KBM-7 (cell line): ENCODE results near the gene TBCD.
A peak's percentile ranks its signal among the peaks of the same experiment; 100 is the strongest.

Source experiments
- DNase-seq: peaks from one replicate; pipeline ENCODE4 v3.0.0-alpha.2; 2015
- in situ Hi-C: fragments of 300-500 bp; cut with MboI; formaldehyde crosslinking; loops from 2 replicates; pipeline ENCODE4 v1.14.3; 2020; ENCODE audit warnings: low sequenced_read_pairs, low pct_unique_long_range_greater_than_20kb, mixed read lengths

Gene TBCD

DNA sequence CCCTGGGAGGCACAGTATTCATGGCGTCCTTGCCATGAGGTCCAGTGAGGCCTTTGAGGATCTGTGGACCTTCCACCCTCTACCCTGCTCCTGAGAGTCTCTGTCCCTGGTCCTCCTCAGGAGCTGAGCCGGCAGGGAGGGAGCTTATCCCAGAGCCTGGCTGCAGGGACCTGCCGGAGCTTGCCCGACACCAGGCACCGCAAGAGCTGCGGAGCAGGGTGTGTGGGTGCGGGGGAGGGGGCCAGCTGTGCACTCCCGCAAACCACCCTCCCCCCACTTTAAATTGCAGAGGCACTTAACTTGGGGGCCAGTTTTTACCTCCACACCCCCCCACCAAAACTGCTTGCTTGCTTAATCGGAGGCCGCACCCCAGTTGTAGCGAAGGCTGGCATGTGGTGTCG lies 88.6 kb downstream of the TBCD start:
- in situ Hi-C loops, result no loop called here
- DNase-seq, result no peak

DNA sequence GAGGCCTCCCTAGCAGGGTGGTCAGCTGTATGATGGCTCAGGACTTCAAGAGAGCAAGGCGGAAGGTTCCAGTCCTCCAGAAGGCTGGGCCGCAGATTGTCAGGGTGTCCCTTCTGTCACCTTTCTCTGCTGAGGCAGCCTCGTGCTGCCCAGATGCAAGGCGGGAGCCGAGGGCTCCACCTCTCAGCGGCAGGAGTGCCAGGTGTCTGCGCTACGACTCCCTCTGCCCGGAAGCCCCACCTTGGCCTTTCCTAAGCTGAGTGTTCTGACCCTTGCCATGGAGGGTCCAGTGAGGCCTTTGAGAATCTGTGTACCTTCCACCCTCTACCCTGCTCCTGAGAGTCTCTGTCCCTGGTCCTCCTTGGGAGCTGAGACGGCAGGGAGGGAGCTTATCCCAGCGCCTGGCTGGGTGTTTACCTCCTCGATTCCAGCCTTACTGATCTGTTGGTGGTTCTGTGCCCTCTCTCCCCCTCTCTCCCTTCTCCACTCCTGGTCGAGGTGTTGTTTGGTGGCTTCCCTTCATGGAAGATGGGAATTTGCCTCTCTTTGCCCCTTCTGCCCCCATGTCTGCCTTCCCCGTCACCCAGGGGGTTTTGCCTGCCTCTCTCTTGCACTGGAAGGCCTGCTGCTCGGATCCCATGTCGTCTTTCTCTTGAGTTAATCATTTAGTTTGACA lies 90.2 kb downstream of the TBCD start:
- in situ Hi-C loops, result no loop called here
- DNase-seq, result no peak

DNA sequence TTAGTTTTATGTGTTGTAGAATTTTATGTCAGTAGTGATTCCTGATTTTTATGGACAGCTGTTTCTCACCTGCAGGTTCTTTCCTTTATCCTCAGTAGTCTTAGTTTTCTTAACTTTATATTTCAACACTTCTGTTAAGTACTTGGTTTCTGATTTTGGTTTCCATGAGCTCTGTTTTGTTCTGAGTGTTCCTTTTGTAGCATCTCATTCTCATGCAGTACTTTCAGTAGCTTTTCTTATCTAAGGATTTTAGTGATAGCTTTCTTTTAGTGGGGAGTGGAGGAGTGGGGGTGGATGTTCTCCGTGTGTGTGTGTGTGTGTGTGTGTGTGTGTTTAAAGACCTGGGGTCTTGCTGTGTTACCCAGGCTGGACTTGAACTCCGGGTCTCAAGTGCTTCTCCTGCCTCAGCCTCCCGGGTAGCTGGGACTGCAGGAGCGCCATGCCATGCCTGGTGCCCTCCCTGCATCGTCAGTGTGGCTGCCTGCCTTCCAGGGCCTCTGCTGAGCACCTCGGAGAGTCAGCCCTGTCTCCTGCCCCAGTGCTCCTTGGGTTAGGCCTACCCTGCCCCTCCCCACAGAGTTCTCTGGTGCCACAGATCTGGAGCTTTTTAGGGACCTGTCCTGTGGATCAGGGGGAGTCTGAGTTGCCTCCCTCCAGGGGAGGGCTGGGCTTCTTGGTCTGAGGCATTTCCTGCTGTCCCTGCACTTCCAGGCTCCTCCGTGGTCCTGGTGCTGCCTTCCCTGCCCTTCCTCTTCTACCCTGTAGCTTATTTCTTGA lies 92.2 kb downstream of the TBCD start:
- DNase-seq, result no peak
- in situ Hi-C loops, result no loop called here

DNA sequence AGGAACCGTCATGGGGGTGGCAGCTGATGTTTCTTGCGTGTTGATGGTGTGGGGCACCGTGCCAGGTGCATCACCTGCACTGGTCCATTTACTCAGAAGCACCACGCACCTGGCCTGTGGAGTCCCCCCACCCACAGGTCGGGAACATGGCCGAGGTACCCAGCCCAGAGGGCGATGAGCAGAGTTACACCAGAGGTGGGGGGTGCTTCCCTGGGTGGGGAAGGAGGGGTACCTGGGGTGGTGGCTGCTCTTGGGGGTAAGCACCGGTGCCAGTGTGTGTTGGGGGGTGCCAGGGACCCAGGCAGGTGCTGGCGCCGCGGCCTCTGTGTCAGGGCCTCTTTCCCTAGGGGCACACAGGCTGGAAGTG lies 92.9 kb downstream of the TBCD start:
- in situ Hi-C loops, result no loop called here
- DNase-seq, result no peak

DNA sequence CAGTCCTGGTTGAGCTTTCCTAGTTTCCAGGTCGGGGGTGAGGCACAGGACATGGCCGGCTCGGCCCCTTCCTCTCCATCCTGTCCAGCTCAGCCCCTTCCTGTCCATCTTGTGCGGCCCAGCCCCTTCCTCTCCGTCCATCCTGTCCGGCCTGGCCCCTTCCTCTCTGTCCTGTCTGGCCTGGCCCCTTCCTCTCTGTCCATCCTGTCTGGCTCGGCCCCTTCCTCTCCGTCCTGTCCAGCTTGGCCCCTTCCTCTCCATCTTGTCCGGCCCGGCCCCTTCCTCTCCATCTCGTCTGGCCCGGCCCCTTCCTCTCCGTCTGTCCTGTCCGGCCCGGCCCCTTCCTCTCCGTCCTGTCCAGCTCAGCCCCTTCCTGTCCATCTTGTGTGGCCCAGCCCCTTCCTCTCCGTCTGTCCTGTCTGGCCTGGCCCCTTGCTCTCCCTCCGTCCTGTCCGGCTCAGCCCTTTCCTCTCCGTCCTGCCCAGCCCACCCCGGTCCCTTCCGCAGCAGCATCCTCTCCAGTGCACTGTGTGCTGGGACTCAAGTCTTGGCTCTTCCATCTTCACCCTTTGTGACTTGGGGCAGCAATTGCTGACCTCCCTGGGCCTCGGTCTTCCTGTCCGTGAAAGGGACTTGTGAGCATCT lies 93.4 kb downstream of the TBCD start:
- in situ Hi-C loops, result no loop called here
- DNase-seq, result no peak

DNA sequence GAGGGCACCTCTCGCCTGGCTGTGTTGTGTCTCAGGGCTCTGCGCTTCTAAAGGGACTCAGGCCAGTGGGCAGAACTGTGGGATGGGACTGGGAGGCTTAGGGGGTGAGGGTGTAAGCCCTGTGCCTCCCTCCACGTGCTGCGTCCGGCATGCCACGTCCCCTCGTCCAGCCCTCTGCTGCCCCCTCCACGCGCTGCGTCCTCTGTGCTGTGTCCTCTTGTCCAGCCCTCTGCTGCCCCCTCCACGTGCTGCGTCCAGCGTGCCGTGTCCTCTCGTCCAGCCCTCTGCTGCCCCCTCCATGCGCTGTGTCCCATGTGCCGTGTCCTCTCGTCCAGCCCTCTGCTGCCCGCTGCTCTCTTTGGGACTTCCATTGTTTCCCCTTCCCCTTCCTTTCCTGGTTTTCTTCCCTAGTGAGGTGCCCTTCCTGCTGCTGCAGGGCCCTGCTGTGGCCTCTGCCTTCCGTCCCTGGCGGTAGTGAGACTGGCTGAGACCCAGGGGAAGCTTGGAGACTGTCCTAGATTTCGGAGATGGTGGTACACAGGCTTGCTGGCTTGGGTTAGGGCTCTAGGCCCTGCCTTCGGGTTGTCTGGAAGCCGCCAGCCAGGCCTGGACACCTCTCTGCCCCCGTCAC lies 94.3 kb downstream of the TBCD start:
- DNase-seq, result no peak
- in situ Hi-C loops, result no loop called here

DNA sequence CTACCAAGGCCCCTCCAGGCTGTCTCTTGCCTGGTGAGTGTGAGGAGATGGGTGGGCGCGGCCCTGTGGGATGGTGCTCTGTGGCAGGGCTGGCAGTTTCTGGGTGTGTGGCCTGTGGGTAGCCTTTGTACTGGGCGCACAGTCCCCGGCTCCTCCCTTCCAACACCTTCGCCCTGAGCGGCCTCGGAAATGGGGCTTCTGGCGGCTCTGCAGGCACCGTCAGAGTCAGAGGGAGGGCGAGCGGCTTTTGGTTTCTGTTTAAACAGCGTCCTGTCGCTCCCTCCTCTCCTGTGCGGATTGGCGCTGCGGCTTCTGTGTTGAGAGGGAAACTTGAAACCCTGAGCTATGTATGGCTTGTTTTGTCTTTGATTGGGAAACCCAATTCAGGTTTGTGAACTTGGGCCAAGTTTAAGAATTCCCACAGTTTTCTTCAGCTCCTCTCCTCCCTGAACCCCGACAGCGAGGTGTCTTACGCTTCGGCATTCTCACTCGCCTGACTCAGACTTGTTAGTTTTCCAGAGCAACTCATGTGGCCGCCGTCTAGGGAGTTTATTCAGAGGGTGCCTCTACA lies 96.2 kb downstream of the TBCD start:
- no peak for DNase-seq

DNA sequence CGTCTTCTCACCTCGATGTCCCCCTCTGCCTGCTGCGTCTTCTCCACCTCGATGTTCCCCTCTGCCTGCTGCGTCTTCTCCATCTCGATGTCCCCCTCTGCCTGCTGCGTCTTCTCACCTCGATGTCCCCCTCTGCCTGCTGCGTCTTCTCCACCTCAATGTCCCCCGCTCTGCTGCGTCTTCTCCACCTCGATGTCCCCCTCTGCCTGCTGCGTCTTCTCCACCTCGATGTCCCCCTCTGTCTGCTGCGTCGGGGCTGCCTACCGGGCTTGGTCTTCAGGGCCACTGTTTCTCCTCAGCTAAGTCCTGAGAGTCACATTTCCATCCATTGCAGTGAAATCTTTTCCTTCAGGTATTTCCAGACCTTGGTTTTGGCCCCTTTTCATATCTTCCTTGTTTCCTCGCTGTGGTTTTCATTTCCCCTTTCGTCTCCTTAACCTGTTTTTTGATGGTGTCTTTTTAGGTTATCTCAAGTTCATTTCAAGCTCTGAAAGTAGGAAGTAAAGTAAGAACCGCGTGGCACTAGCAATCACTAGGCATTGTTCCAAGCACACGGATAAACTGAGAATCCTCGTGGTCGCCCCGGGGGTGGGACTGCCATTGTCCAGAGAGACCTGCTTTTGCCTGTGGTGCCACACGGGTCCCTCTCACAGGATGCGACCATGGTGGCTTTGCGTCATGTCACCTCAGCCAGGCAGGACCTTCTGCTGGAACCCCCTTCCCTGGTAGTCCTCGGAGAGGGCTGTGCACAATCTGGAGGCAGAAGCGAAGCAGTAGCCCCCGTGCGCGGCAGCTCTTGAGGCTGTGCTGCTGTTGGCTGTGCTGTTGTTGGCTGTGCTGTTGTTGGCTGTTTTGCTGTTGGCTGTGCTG lies 97.4 kb downstream of the TBCD start:
- peak; percentile 76 for DNase-seq
- in situ Hi-C loops, result no loop called here

More for the DNA sequence above, 96.2 kb downstream of the TBCD start:
- in situ Hi-C loops, result no loop called here

DNA sequence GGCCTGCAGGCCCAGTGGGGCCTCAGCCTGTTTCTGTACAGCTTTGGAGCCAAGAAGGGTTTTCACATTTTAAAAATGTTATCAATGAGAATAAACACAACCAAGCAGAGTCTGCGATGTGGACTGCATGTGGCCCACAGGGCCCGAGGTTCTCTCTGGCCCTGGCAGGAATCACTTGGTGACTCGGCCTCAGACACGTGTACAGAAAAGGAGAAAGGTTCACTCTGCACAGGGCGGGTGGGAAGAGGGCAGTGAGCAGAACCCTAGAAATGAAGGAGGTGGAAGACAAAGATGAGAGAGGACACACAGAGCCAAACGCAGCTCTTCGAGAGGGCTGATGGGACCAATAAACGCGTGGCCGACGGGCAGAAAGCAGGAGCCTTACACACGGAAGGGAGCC lies 99.5 kb downstream of the TBCD start:
- in situ Hi-C loops, result no loop called here
- no peak for DNase-seq

DNA sequence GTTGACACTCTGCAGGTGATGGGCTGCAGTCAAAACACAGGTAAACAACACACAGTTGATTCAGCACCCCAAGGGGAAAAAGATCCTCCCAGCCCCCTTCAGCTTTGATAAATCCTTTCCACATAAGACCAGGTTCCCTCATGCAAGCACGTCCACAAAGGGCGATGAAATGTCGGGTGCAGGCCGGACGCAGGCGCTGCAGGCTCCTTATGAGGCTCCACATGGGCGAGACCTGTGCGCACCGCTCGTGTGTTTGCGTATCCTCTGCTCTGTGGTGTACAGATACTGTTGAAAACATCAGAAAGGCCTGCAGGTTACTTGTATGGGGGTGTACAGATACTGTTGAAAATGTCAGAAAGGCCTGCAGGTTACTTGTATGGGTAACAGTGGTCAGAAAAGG lies 102.4 kb downstream of the TBCD start:
- no peak for DNase-seq
- in situ Hi-C loops, result no loop called here

DNA sequence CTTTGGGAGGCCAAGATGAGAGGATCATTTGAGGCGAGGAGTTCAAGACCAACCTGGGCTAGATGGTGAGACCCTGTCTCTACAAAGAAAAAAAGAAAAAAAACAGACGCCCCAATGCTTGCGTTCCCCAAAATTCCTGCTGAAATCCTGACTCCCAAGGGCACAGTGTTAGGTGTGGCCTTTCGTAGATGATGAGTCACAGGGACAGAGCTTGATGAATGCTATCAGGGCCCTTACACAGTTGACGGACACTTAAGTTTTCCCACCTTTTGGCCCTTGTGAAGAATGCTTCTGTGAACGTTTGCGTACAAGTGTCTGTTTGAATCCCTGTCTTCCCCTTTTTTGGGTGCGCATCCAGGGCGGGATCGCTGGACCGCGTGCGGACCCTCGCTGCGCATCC lies 104.5 kb downstream of the TBCD start:
- no peak for DNase-seq
- in situ Hi-C loops, result no loop called here

DNA sequence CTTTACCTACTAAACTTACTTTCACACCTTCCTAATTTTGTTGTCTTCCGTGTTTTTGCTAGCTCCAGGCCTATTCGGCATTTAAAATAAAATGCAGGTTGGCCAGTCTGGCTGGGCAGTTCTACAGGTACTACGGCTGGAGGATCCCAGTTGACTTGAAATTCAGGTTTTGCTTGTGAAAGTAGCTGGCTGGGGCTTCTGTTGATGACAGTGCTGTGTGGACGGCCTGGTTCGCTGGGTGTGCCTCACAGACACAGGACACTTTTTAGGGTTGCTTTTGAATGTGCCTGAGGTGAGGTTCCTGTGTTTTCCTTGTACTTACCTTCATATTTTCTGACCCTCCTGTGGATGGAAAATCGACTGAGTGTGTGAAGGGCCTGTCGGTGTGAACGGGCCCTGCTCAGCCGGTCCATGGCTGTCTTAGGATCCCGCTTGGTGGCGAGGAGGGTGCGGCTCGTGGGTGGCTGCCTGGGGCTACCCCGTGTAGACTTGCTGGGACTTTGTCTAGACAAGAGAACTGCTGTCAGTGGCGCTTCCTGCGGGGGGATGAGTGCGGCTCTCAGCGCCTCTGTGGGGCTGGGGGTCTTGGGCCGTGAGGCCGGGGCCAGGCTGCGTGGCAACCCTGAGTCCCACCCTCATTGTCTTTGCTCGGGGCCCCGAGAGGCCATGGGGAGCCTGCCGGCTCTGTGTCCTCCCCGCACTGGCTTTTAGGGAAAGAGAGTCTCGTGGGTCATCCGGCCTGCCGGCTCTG lies 106.7 kb downstream of the TBCD start:
- DNase-seq, result no peak
- in situ Hi-C loops, result no loop called here

DNA sequence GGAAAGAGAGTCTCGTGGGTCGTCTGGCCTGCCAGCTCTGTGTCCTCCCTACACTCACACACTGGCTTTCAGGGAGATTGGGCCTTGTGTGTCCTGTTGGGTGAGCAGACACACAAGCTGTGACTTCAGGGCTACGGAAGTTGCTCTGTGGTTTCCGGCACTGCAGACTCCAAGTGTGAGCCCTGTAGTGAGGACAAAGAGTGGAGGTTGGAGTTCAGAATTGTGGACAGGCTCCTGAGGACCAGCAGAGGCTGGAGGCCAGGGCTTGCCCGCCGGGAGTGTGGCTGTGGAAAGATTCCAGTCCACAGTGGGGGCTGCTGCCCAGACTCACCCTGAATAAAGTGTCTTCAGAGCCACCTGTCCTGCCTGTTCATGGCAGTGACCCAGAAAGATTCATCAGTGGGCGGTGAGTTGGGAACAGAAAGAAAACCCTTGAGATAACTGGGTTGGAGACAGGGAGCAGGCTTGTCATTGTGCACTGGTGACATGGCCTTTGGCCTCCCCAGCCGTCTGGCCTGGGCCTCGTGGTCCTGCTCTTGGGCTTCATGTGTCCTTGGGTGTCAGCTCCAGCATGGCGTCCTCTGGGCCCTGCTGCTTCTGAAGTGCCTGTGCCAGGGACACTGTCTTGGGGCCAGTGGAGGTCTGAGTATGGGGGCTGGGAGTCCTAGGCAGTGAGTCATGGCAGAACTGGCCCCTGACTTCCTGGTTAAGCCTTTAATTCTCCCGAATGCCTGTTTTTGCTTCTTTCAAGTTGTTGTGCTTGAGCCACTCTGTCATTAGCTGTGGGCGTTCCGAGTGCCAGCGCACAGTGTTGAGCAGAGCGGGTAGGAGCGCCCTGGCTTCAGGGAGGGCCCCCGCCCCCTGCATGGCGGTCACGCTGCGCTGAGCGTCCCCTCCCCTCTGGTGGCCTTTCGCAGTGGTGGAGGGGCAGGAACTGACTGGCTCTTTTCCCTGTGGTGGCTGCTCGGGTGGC lies 107.9 kb downstream of the TBCD start:
- peak; percentile 93 for DNase-seq
- in situ Hi-C loops, result no loop called here

DNA sequence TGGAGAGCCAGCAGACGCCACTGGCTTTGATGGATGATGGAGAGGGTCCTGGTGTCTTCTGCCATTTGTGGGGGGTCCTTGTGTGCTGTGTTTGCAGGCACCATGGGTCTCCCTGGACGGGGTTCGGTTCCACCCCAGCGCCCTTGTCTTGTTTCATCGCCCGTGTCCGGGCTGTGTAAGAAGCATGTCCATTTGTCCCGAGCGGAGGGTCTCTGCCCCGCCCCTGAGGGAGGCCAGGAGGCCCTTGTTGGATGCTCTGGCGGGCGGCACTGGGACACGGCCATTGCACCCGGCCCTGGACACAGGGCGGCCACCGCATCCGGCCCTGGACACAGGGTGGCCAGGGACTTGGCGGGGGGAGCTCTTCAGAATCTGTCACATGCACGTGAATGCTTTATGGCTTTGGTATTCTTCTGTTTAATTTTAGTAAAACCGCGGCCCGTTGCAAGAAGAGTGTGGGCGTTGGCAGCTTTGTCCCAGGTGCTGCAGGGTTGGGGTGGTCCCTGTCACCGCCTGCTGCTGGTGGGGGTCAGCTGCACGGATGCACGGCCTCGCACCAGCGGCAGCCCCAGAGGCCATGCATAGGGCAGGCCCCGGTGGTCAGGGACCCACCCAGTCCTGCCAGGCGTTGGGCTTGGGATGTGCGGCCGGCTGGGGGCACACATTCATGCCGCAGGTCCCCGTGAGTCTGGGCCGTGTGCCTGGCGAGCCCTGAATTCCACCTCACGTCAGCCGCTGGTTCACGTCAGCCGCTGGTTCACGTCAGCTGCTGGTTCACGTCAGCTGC lies 108.9 kb downstream of the TBCD start:
- in situ Hi-C loops, result no loop called here

DNA sequence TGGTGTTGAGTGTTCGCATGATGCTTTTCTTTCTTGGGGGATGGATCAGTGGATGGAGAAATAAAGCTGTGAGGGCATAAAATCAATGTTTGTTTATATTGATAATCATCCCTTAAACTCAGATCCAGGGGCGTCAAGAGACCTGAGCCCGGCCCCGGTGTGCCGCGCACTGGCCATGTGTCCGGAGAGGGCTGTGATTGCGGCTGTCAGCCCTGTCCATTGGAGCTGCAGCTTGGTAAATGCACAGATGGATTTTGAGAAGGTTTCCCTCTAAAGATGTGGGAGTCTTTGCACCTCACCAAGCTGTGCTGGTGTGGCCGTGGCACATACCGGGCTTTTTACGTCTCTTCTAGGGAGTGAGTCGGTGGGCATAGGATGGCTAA lies 109.5 kb downstream of the TBCD start:
- in situ Hi-C loops, result no loop called here
- DNase-seq, result no peak

More for the DNA sequence above, 108.9 kb downstream of the TBCD start:
- DNase-seq, result no peak

DNA sequence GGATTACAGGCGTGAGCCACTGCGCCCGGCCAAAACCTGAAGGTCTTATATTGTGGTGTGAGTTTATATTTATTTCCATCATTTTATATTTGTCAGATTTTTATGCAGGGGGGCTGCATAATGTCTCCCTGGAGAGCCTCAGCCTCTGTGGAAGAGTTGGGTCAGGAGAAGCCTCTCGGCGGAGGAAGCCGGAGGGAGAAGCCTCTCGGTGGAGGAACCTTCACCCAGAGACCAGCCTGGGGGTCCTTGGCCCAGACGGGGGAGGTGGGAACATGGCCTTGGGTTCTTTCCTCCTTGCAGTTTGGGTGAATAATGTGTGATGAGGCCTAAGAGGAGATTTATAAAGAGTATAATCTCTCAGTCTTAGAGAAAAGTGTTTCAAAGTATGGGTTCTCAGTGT lies 110.3 kb downstream of the TBCD start:
- in situ Hi-C loops, result no loop called here
- no peak for DNase-seq
